NCI-H2107 treated with DMSO at 0.1 percent for 48 hours (cell line): Measurements from ENCODE around the gene ANGPTL5.
"Not testable (repeated sequence)": the region's sequence is repeated elsewhere in the genome, so short reads cannot be mapped to it uniquely, and the experiment has no call there.

Source experiments
- DNase-seq: peaks from one replicate; lab custom pipeline; 2025; ENCODE audit not compliant: unreplicated experiment; lab: John Stamatoyannopoulos, UW

ANGPTL5 gene

GRCh38 chr11:101916422-101916821 lies at the start of gene ANGPTL5:
ANGPTL5 (minus strand) TSS chr11:101916522; CDS start chr11:101907909, 8,613 bp downstream.
- DNase-seq: no peak

- DNase-seq: not testable (repeated sequence)
Measured at GRCh38 chr11:101964200-101964599, 47.9 kb upstream of the ANGPTL5 start.

- DNase-seq: no peak
Measured at GRCh38 chr11:101960231-101960630, 43.9 kb upstream of the ANGPTL5 start.

- no peak for DNase-seq
Measured at GRCh38 chr11:101955701-101956100, 39.4 kb upstream of the ANGPTL5 start.

DNA sequence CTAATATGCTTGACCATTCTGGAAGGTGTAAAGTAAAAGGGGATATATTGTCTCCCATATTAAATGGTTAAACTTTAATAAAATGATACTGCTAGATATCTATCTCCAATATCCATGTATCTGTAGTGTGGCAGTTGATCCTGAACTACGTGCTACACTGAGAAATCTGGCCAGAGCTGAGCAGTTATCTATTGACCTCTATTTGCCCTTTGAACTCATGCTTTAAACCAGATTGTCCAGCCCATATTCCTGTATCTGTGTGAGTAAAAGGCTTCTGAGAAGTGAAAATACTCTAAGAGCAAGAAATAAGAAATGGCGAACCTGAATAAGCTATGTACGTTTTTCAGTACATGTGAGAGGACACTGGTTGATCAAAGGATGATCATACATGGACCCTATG lies 39.0 kb upstream of the ANGPTL5 start:
- DNase-seq: no peak

- no peak for DNase-seq
Measured at GRCh38 chr11:101949680-101950220, 33.4 kb upstream of the ANGPTL5 start.

GRCh38 chr11:101945448-101945847 lies 29.1 kb upstream of the ANGPTL5 start:
- no peak for DNase-seq

GRCh38 chr11:101944923-101945322 lies 28.6 kb upstream of the ANGPTL5 start:
- DNase-seq: no peak

DNA sequence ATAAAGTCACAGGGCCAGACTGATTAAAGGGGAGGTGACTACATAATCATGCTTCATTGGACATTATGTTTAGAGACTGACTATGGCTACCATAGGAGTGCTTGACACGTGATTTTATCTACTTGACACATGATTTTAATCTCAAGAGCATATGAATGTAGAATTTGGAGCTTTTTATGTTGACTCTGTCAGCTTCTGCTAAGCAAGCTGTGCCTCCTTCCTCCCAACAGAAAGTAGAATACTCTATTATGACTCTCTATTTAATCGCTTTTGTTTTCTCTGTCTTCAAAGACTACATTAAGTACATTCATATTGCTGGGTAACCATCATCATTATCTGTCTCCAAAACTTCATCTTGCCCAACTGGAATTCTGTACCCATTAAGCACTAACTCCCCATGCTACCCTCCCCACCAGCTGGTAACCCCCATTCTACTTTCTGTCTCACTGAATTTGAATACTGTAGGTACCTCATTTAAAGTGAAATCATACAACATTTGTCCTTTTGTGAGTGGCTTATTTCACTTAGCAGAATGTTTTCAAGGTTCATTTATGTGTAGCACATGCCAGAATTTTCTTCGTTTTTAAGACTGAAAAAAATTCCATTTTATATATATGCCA lies 24.7 kb upstream of the ANGPTL5 start:
- DNase-seq: no peak

DNA sequence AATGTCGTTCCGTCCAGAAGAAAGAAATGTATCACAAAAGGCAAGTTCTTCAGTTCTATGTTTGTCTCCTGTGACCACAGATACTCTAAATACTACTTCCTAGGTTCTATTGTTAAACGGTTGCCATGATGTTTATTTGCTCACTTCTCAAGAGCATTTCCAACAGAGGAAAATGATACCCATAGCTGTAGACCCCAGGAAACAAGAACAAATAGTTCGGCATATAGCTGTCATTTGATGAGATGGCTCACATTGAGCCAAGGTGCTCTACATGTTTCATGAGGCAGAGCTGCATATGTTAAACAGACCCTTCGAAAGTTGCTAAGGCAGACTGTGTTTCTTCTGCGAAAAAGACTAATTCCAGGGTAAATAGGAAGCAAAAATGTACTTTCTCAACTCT lies 15.4 kb upstream of the ANGPTL5 start:
- DNase-seq: peak; percentile 10

- no peak for DNase-seq
Measured at GRCh38 chr11:101929294-101929915, 13.1 kb upstream of the ANGPTL5 start.

DNA sequence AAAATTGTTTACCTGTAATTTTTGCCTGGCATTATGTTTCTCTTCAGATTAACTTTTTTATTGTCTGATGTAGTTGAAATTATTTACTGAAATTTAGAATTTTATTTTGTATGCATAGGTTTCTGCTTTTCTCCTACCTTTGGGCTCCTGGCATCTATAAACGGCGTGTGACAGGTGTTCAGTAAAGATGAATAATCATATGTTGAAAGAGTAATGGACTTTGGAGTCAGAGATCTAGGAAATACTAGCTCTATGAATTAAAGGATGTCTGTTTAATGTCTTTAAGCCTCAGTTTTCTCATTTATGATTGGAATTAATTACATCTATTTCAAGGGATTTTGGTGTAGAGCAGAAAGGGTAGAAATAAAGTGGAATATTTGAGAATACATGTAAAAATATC lies 7.2 kb upstream of the ANGPTL5 start:
- DNase-seq: no peak

GRCh38 chr11:101920992-101921391 lies 4.7 kb upstream of the ANGPTL5 start:
- no peak for DNase-seq

DNA sequence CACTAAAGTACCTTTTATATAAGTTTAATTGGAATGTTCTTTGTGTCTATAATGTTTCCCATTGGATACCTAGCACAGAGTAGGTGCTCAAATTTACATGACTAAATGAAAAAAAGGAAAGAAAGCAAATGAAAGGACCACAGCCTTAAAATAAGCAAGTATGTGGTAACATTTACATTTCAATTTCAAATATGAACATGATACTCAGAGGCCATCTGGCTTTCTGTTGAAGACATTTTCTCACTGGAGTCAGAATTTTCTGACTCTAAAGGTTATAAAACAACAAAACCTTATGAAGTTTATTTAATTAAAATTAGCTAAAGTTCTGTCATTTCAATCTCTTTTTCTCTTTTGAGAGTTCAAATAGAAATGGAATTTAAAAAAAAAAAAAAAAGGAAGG lies 904 bp upstream of the ANGPTL5 start:
- no peak for DNase-seq

- DNase-seq: peak; percentile 2
Measured at GRCh38 chr11:101915791-101916291, 481 bp downstream of the ANGPTL5 start.

GRCh38 chr11:101914738-101915426 lies 1.4 kb downstream of the ANGPTL5 start, which contains the start of gene CEP126:
CEP126 (plus strand) TSS chr11:101915010; CDS start chr11:101915285, 275 bp downstream.
- peak; percentile 90 for DNase-seq

- no peak for DNase-seq
Measured at GRCh38 chr11:101914341-101914737, 2.0 kb downstream of the ANGPTL5 start.

GRCh38 chr11:101913656-101914055 lies 2.7 kb downstream of the ANGPTL5 start:
- no peak for DNase-seq

DNA sequence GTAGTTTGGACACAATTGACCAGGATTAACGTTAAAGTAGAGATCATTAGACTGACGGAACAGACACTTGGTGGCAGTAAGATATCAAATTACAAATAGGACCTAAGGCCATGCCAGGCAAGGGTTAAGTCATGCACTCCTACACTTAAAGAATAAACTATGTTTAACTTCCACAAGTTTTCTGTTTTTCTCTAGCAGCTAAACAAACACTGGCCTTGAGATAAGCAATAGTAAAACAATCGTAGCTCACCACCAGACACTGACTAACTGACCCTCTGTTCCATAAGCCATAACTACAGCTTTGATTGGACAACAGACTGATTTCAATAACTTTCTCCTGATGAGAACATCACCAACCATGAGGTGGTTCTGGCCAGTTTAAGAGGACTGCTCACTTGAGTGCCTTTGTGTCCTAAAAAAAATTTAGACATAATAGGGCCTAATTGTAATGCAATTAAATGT lies 3.5 kb downstream of the ANGPTL5 start:
- DNase-seq: no peak

- DNase-seq: no peak
Measured at GRCh38 chr11:101909087-101909486, 7.2 kb downstream of the ANGPTL5 start.

DNA sequence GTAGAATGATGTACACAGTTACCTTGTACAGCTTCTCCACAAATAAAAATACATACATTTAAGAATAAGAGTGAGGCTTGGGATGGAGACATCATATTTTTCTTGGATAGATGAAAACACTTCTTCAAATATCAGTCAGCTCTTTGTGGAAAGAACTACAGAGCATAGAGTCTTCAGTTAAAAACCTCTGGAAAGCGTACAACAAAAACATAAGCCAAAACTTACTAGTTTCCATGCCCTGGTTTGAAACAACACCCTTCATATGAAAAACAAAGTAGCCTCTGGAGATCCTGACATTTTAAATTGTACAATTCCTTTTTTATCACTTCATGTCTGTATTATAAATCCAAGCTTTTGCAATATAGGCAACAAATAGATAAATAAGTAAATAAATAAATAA lies 8.5 kb downstream of the ANGPTL5 start:
- no peak for DNase-seq

DNA sequence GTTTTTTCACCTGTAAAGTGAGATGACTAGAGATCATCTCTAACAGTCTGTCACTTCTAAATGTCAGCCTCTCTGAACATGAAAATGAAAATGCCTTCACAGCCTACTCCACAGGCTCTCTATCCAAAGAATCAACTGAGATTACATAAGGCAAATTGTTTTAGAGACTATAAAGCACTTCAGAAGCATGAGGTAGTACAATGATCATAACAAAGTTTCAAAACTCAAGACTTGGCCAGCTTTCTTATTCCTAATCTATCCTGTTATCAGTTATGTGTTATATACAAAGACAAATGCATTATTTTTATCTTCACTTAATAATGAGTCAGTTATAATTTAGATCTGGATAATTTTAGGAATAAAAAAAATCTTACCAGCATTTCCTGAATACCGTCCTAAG lies 21.8 kb downstream of the ANGPTL5 start:
- no peak for DNase-seq
